GM12891 (cell line): ENCODE results near the gene BACE2.

Experiments
- PAX5 ChIP-seq: IDR thresholded peaks from 2 replicates; pipeline ENCODE4 v1.6.1; 2011; ENCODE audit warnings: low read length, moderate library complexity, mild to moderate bottlenecking; ENCODE audit not compliant: insufficient read depth, severe bottlenecking
- POLR2A ChIP-seq: IDR thresholded peaks from 2 replicates; pipeline ENCODE4 v1.6.1; 2011; ENCODE audit warnings: low read depth, low read length, control low read depth
- POLR2AphosphoS5 ChIP-seq: IDR thresholded peaks from 2 replicates; pipeline ENCODE4 v1.6.1; 2011; ENCODE audit warnings: low read depth, low read length, control low read depth
- POU2F2 ChIP-seq: IDR thresholded peaks from 2 replicates; pipeline ENCODE4 v1.6.1; 2011; ENCODE audit warnings: low read depth, mild to moderate bottlenecking, control low read depth, low read length, moderate library complexity
- TAF1 ChIP-seq: IDR thresholded peaks from 2 replicates; pipeline ENCODE4 v1.6.1; 2011; ENCODE audit warnings: low read depth, low read length, control low read depth

GRCh38 chr21:41201385-41201784, 33.4 kb downstream of the BACE2 start:
- TF ChIP-seq POLR2A, result no peak
- no peak for TF ChIP-seq POLR2AphosphoS5
- TF ChIP-seq TAF1, result no peak
- no peak for TF ChIP-seq PAX5
- no peak for TF ChIP-seq POU2F2
